PFSK-1 (cell line): Measurements from ENCODE around the gene KIF1C.

Source experiments
- FOXP2 ChIP-seq: optimal IDR thresholded peaks from 2 replicates; pipeline ENCODE3; 2011; ENCODE audit warnings: borderline replicate concordance, control low read depth, inconsistent platforms; ENCODE audit not compliant: insufficient read depth; ENCODE audit errors: extremely low read length, extremely low read depth
- POLR2AphosphoS5 ChIP-seq: IDR thresholded peaks from 2 replicates; pipeline ENCODE4 v1.6.1; 2012; ENCODE audit warnings: low read depth, mild to moderate bottlenecking, control low read depth, low read length, moderate library complexity
- SIN3A ChIP-seq: IDR thresholded peaks from 2 replicates; pipeline ENCODE4 v1.6.1; 2012; ENCODE audit warnings: mild to moderate bottlenecking, low read length, moderate library complexity, borderline replicate concordance; ENCODE audit not compliant: insufficient read depth
- TAF1 ChIP-seq: IDR thresholded peaks from 2 replicates; pipeline ENCODE4 v1.6.1; 2012; ENCODE audit warnings: low read length, control low read depth, borderline replicate concordance; ENCODE audit not compliant: insufficient read depth
- TF ChIP-seq, protein P1 (sequence below), 2 experiments: IDR thresholded peaks; 2 replicates each; pipeline versions ENCODE4 v1.6.1 to v1.8.0; 2011 to 2012; ENCODE audit warnings: low read depth in 2 of 2, low read length in 2 of 2, control low read depth in 1 of 2, inconsistent platforms in 1 of 2, mild to moderate bottlenecking in 1 of 2, moderate library complexity in 1 of 2; ENCODE audit not compliant: insufficient read depth in 1 of 2

KIF1C gene

DNA sequence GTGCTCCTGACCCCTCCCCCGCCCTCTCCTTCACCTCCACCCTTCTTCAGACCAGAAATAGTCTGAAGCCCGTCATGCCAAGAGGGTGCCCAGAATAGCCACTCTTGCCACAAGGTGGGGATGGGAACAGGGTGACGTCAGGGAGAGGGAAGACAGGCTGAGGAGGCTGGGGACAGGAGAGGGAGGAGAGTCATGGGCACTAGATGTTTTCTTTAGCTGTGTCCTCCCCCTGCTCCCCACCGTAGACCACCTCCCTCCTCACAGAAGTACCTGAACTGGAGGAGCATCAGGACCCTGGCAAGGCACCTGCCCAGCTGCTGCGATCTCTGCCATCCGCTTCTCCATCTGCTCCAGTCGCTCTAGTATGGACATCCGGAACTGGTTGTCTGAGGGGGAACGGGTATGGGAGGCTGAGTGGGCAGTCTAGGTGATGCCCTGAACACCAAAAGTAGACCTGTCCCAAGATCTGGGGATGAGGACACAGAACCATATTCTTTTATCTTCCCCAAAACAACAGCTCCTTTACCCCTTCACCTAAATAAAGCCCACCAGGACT is 23.6 kb upstream of the KIF1C start:
- TF ChIP-seq, protein P1, sequence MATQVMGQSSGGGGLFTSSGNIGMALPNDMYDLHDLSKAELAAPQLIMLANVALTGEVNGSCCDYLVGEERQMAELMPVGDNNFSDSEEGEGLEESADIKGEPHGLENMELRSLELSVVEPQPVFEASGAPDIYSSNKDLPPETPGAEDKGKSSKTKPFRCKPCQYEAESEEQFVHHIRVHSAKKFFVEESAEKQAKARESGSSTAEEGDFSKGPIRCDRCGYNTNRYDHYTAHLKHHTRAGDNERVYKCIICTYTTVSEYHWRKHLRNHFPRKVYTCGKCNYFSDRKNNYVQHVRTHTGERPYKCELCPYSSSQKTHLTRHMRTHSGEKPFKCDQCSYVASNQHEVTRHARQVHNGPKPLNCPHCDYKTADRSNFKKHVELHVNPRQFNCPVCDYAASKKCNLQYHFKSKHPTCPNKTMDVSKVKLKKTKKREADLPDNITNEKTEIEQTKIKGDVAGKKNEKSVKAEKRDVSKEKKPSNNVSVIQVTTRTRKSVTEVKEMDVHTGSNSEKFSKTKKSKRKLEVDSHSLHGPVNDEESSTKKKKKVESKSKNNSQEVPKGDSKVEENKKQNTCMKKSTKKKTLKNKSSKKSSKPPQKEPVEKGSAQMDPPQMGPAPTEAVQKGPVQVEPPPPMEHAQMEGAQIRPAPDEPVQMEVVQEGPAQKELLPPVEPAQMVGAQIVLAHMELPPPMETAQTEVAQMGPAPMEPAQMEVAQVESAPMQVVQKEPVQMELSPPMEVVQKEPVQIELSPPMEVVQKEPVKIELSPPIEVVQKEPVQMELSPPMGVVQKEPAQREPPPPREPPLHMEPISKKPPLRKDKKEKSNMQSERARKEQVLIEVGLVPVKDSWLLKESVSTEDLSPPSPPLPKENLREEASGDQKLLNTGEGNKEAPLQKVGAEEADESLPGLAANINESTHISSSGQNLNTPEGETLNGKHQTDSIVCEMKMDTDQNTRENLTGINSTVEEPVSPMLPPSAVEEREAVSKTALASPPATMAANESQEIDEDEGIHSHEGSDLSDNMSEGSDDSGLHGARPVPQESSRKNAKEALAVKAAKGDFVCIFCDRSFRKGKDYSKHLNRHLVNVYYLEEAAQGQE (IDR thresholded peaks at IDR 0.05; ENCODE audit: insufficient read depth in 1 of 2, low read depth in 2 of 2, low read length in 2 of 2): no peak
- TF ChIP-seq POLR2AphosphoS5 (no peak), SIN3A (no peak), TAF1 (no peak), FOXP2 (no peak)

DNA sequence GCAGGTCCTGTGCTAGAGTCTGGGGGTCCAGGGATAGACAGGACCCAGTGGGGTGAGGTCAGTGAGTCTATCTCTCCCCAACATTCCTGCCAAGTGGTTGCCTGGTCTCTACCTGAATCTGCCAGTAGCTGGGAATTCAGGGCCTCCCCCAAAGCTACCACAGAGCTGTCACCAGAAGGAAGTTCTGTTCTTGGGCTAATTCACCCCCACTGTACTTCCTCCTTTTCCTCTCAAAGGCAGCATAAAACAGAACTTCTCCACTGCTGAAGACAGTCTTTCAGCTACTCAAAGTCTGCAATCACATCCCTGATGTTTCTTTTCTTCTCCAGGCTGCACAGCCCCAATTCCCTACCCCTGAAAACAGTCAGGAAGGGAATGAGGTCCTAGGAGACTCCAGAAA is 19.0 kb upstream of the KIF1C start:
- TF ChIP-seq TAF1 (no peak), FOXP2 (no peak), SIN3A (no peak)

GRCh38 chr17:4980644-4981216 is 17.0 kb upstream of the KIF1C start:
- TF ChIP-seq TAF1 (no peak), FOXP2 (no peak), SIN3A (no peak), POLR2AphosphoS5 (no peak)
- TF ChIP-seq, protein P1 (IDR thresholded peaks at IDR 0.05; ENCODE audit: insufficient read depth in 1 of 2, low read depth in 2 of 2, low read length in 2 of 2): no peak

DNA sequence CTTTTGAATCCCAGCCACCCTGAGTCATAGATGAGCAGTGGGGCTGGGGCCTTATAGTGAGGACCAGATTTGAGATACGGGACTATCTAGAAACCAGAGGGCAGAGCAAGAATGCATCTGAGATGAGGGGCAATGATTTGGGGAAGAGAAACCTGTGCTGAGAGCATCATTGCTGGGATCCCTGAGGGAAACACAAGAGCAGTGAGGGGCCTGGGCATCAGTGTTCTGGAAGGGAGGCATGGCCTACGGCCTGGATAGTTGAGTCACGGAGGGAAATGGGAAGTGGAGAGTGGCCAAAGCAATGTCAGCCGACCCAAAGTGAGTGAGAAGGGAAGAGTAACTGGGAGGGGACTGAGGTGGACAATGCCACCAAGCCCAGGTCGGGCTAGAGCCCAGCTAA is 15.4 kb upstream of the KIF1C start:
- TF ChIP-seq POLR2AphosphoS5 (no peak), TAF1 (no peak), FOXP2 (no peak), SIN3A (no peak)
- TF ChIP-seq, protein P1 (IDR thresholded peaks at IDR 0.05; ENCODE audit: insufficient read depth in 1 of 2, low read depth in 2 of 2, low read length in 2 of 2): no peak

- no peak for TF ChIP-seq SIN3A
- TF ChIP-seq POLR2AphosphoS5: no peak
- TF ChIP-seq, protein P1 (IDR thresholded peaks at IDR 0.05; ENCODE audit: insufficient read depth in 1 of 2, low read depth in 2 of 2, low read length in 2 of 2): no peak
- no peak for TF ChIP-seq FOXP2
- TF ChIP-seq TAF1: no peak; the same call in 1 of the 2 replicates
These were observed 11.3 kb upstream of the KIF1C start for GRCh38 chr17:4986403-4986802.
